Measurements from ENCODE around the gene INSYN2B.

DNA sequence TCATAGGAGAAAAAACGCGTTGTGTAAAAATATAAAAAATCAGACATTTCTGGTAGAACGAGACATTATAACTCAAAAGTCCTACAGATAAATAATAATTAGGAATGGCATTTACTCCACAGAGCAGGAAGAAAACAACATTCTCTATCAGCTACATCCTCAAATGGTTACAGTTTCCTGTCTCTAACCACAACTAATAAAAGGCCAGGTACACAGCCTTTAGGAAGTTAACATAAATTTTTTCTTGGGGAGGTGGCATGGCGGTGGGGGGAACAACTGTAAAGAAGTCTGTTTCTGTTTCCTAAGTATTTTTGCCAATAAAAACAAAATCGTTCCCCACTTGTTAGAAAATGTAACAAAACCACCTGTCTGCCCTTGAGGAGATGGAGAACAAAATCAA lies 44.5 kb downstream of the INSYN2B start:
- TF ChIP-seq, protein P1, sequence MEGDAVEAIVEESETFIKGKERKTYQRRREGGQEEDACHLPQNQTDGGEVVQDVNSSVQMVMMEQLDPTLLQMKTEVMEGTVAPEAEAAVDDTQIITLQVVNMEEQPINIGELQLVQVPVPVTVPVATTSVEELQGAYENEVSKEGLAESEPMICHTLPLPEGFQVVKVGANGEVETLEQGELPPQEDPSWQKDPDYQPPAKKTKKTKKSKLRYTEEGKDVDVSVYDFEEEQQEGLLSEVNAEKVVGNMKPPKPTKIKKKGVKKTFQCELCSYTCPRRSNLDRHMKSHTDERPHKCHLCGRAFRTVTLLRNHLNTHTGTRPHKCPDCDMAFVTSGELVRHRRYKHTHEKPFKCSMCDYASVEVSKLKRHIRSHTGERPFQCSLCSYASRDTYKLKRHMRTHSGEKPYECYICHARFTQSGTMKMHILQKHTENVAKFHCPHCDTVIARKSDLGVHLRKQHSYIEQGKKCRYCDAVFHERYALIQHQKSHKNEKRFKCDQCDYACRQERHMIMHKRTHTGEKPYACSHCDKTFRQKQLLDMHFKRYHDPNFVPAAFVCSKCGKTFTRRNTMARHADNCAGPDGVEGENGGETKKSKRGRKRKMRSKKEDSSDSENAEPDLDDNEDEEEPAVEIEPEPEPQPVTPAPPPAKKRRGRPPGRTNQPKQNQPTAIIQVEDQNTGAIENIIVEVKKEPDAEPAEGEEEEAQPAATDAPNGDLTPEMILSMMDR (IDR thresholded peaks at IDR 0.05), result no peak
- TF ChIP-seq EZH2 (IDR thresholded peaks at IDR 0.05), result no peak

All from neural progenitor cell (in vitro differentiated cells).